Thyroid gland (tissue), 4 donors: ENCODE data around the gene KY.

ENCODE experiments used
- CTCF ChIP-seq, 6 experiments: fragments of 200-600 bp in 3 of 6; fragments of 450-650 bp in 3 of 6; sonication (generic) in 3 of 6; IDR thresholded peaks; one replicate each; pipeline ENCODE4 v1.5.1; 2016 to 2019; ENCODE audit warnings: antibody characterized with exemption in 6 of 6, mild to moderate bottlenecking in 2 of 6, inconsistent platforms in 1 of 6, moderate library complexity in 1 of 6
- POLR2A ChIP-seq, 2 donors: fragments of 450-650 bp; IDR thresholded peaks; one replicate each; pipeline ENCODE4 v1.6.1; 2017; ENCODE audit warnings: antibody characterized with exemption in 2 of 2, mild to moderate bottlenecking in 2 of 2, moderate library complexity in 1 of 2

GRCh38 chr3:134625885-134626741 lies 24.7 kb downstream of the KY start:
- TF ChIP-seq CTCF (IDR thresholded peaks at IDR 0.05) = no peak
- TF ChIP-seq POLR2A (IDR thresholded peaks at IDR 0.05) = no peak
